ENCODE measurements around the gene NUCB2. TPM values are rescaled to one million over a fixed set of nuclear protein-coding genes. Genes with fewer than 3 reads are reported as not detected.

The NUCB2 gene
- total RNA-seq, 1 experiment from 2014 or later, result 58.6 TPM

GRCh38 chr11:17314904-17315426 is 38.4 kb downstream of the NUCB2 start:
- intact Hi-C loops (cut with micrococcal nuclease; ENCODE audit: unreplicated experiment), result no loop called here
- TF ChIP-seq CTCF (IDR thresholded peaks at IDR 0.05; ENCODE audit: unreplicated experiment), result no peak
- Mint-ChIP-seq H3K36me3 (ENCODE audit: insufficient read depth, unreplicated experiment) (no peaks in the 10 kb centered on the region), H3K4me1 (ENCODE audit: low read depth, unreplicated experiment) (no peaks in the 10 kb centered on the region), H3K9me3 (ENCODE audit: low read depth, unreplicated experiment) (no peaks in the 10 kb centered on the region), H3K27me3 (ENCODE audit: unreplicated experiment) (no peaks in the 10 kb centered on the region), H3K4me3 (ENCODE audit: low read depth, unreplicated experiment) (no peak overlapping the region), H3K27ac (ENCODE audit: unreplicated experiment) (no peak overlapping the region)
- BruUV-seq (replicated peaks), result no TSS peak
- DNase-seq, result no peak
- CTCF ChIA-PET, result no interaction called here

GRCh38 chr11:17328871-17329494 is 52.4 kb downstream of the NUCB2 start:
- TF ChIP-seq CTCF (IDR thresholded peaks at IDR 0.05; ENCODE audit: unreplicated experiment), result no peak
- CTCF ChIA-PET, result no interaction called here
- DNase-seq, result no peak
- no peaks in the 10 kb centered on the region for H3K4me1 Mint-ChIP-seq (ENCODE audit: low read depth, unreplicated experiment)
- no peak overlapping the region for H3K4me3 Mint-ChIP-seq (ENCODE audit: low read depth, unreplicated experiment)
- no peaks in the 10 kb centered on the region for H3K27me3 Mint-ChIP-seq (ENCODE audit: unreplicated experiment)
- no peaks in the 10 kb centered on the region for H3K9me3 Mint-ChIP-seq (ENCODE audit: low read depth, unreplicated experiment)
- intact Hi-C loops (cut with micrococcal nuclease; ENCODE audit: unreplicated experiment), result no loop called here
- no peaks in the 10 kb centered on the region for H3K36me3 Mint-ChIP-seq (ENCODE audit: insufficient read depth, unreplicated experiment)
- no TSS peak for BruUV-seq (replicated peaks)
- no peak overlapping the region for H3K27ac Mint-ChIP-seq (ENCODE audit: unreplicated experiment)

- Mint-ChIP-seq H3K27ac (ENCODE audit: unreplicated experiment) (no peak overlapping the region), H3K4me1 (ENCODE audit: low read depth, unreplicated experiment) (no peaks in the 10 kb centered on the region), H3K27me3 (ENCODE audit: unreplicated experiment) (no peaks in the 10 kb centered on the region), H3K36me3 (ENCODE audit: insufficient read depth, unreplicated experiment) (no peaks in the 10 kb centered on the region), H3K9me3 (ENCODE audit: low read depth, unreplicated experiment) (no peaks in the 10 kb centered on the region), H3K4me3 (ENCODE audit: low read depth, unreplicated experiment) (no peak overlapping the region)
- no peak for DNase-seq
- intact Hi-C loops (cut with micrococcal nuclease; ENCODE audit: unreplicated experiment), result no loop called here
- CTCF ChIA-PET, result interaction anchor here (0.6 kb wide), 1 partner anchor 23 kb away, joined by 9 read pairs; no protein-coding TSS in a partner anchor
- TF ChIP-seq CTCF (IDR thresholded peaks at IDR 0.05; ENCODE audit: unreplicated experiment), result no peak
- BruUV-seq (replicated peaks), result no TSS peak
These were observed 55.1 kb downstream of the NUCB2 start for GRCh38 chr11:17331669-17332068.

- Mint-ChIP-seq H3K4me1 (ENCODE audit: low read depth, unreplicated experiment) (no peaks in the 10 kb centered on the region), H3K9me3 (ENCODE audit: low read depth, unreplicated experiment) (no peaks in the 10 kb centered on the region), H3K27ac (ENCODE audit: unreplicated experiment) (no peak overlapping the region), H3K27me3 (ENCODE audit: unreplicated experiment) (no peaks in the 10 kb centered on the region), H3K4me3 (ENCODE audit: low read depth, unreplicated experiment) (no peak overlapping the region), H3K36me3 (ENCODE audit: insufficient read depth, unreplicated experiment) (no peaks in the 10 kb centered on the region)
- no peak for TF ChIP-seq CTCF (IDR thresholded peaks at IDR 0.05; ENCODE audit: unreplicated experiment)
- no TSS peak for BruUV-seq (replicated peaks)
- intact Hi-C loops (cut with micrococcal nuclease; ENCODE audit: unreplicated experiment), result no loop called here
- DNase-seq, result no peak
- CTCF ChIA-PET, result interaction anchor here (0.6 kb wide), 2 partner anchors 48 to 434 kb away, joined by 3 to 9 read pairs; no protein-coding TSS in a partner anchor
These were observed 57.5 kb downstream of the NUCB2 start for GRCh38 chr11:17333799-17334586.

Data from Calu3 (cell line).